ENCODE results near the gene SCFD2. TPM values are rescaled to one million over a fixed set of nuclear protein-coding genes. Genes with fewer than 3 reads are reported as not detected.

The SCFD2 gene
- total RNA-seq, 4 donors from 2014 or later = 14.3 to 37.8 (median 27.7) TPM

GRCh38 chr4:52946855-52947254 is 419.0 kb downstream of the SCFD2 start:
- no peak overlapping the region for H3K27ac ChIP-seq
- no peak for DNase-seq
- H3K27me3 ChIP-seq = no peaks in the 10 kb centered on the region
- WGBS, 2 donors = 82 to 84% methylated on average over 4 of the region's 4 CpGs
- H3K4me3 ChIP-seq = no peak overlapping the region
- H3K4me1 ChIP-seq = no peaks in the 10 kb centered on the region
- no peaks in the 10 kb centered on the region for H3K36me3 ChIP-seq
- TF ChIP-seq CTCF (IDR thresholded peaks at IDR 0.05) (no peak), POLR2A (IDR thresholded peaks at IDR 0.05) (no peak)
- intact Hi-C loops (cut with DNase I) = no loop called here
- no peaks in the 10 kb centered on the region for H3K9me3 ChIP-seq

GRCh38 chr4:52945982-52946381 is 419.9 kb downstream of the SCFD2 start:
- intact Hi-C loops (cut with DNase I) = no loop called here
- H3K4me3 ChIP-seq = no peak overlapping the region
- H3K4me1 ChIP-seq = no peaks in the 10 kb centered on the region
- H3K27ac ChIP-seq = no peak overlapping the region
- DNase-seq = no peak
- WGBS, 2 donors = 90 to 91% methylated on average over 2 of the region's 2 CpGs
- H3K27me3 ChIP-seq = no peaks in the 10 kb centered on the region
- H3K36me3 ChIP-seq = no peaks in the 10 kb centered on the region
- TF ChIP-seq POLR2A (IDR thresholded peaks at IDR 0.05) (no peak), CTCF (IDR thresholded peaks at IDR 0.05) (no peak)
- H3K9me3 ChIP-seq = no peaks in the 10 kb centered on the region

- H3K4me1 ChIP-seq = no peaks in the 10 kb centered on the region
- intact Hi-C loops (cut with DNase I) = no loop called here
- no peak overlapping the region for H3K27ac ChIP-seq
- no peak for TF ChIP-seq CTCF (IDR thresholded peaks at IDR 0.05)
- TF ChIP-seq POLR2A (IDR thresholded peaks at IDR 0.05) = no peak
- H3K4me3 ChIP-seq = no peak overlapping the region
- H3K9me3 ChIP-seq = no peaks in the 10 kb centered on the region
- WGBS, 2 donors = 84% methylated on average over 2 of the region's 2 CpGs
- no peaks in the 10 kb centered on the region for H3K27me3 ChIP-seq
- DNase-seq = no peak
- H3K36me3 ChIP-seq = no peaks in the 10 kb centered on the region
These were observed 420.4 kb downstream of the SCFD2 start for GRCh38 chr4:52945326-52945898.

- no peak for TF ChIP-seq CTCF (IDR thresholded peaks at IDR 0.05)
- TF ChIP-seq POLR2A (IDR thresholded peaks at IDR 0.05) = no peak
- H3K36me3 ChIP-seq = no peaks in the 10 kb centered on the region
- H3K27me3 ChIP-seq = no peaks in the 10 kb centered on the region
- no peaks in the 10 kb centered on the region for H3K4me1 ChIP-seq
- intact Hi-C loops (cut with DNase I) = no loop called here
- no peaks in the 10 kb centered on the region for H3K9me3 ChIP-seq
- no peak overlapping the region for H3K4me3 ChIP-seq
- DNase-seq = no peak
- H3K27ac ChIP-seq = no peak overlapping the region
These were observed 422.2 kb downstream of the SCFD2 start for GRCh38 chr4:52943677-52944076.

- Histone ChIP-seq H3K4me1 (no peaks in the 10 kb centered on the region), H3K4me3 (no peak overlapping the region), H3K36me3 (no peaks in the 10 kb centered on the region), H3K9me3 (no peaks in the 10 kb centered on the region), H3K27ac (no peak overlapping the region), H3K27me3 (no peaks in the 10 kb centered on the region)
- intact Hi-C loops (cut with DNase I) = no loop called here
- no peak for DNase-seq
- 95 to 100% methylated on average over 1 of the region's 1 CpG for WGBS, 2 donors
- TF ChIP-seq CTCF (IDR thresholded peaks at IDR 0.05) (no peak), POLR2A (IDR thresholded peaks at IDR 0.05) (no peak)
These were observed 422.9 kb downstream of the SCFD2 start for GRCh38 chr4:52942936-52943335.
